Activated T-cell treated with anti-CD3 and anti-CD28 coated beads for 24 hours (primary cell): ENCODE measurements around the gene ZNF497.

ENCODE experiments used
- DNase-seq: peaks from one replicate; pipeline ENCODE4 v3.0.0-alpha.2; 2020; ENCODE audit warnings: low read depth

ZNF497 gene

DNA sequence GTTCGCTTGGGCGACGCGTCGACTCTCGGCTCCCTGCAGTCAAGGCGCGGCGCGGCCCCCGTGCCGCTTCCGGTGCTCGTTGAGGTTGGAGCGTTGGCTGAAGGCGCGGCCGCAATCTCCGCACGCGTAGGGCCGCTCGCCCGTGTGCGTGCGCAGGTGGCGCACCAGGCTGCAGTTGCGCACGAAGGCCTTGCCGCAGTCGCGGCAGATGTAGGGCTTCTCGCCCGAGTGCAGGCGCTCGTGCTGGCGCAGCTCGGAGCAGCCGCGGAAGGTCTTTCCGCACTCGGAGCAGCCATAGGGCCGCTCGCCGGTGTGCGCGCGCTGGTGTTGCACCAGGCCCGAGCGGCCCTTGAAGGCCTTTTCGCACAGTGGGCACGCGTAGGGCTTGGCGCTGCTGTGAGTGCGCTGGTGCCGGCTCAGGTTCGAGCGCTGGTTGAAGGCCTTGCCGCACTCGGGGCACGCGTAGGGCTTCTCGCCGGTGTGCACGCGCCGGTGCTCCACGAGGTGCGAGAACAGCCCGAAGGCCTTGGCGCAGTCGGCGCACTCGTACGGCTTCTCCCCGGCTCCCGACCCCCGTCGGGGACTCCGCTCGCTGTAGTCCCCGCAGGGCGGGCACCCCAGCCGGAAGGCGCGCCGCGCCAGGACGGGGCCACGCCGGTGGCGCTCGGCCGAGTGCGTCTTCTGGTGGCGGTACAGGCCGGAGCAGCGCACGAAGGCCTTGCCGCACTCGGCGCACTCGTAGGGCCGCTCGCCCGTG lies 5.3 kb upstream of the ZNF497 start:
- DNase-seq: no peak

DNA sequence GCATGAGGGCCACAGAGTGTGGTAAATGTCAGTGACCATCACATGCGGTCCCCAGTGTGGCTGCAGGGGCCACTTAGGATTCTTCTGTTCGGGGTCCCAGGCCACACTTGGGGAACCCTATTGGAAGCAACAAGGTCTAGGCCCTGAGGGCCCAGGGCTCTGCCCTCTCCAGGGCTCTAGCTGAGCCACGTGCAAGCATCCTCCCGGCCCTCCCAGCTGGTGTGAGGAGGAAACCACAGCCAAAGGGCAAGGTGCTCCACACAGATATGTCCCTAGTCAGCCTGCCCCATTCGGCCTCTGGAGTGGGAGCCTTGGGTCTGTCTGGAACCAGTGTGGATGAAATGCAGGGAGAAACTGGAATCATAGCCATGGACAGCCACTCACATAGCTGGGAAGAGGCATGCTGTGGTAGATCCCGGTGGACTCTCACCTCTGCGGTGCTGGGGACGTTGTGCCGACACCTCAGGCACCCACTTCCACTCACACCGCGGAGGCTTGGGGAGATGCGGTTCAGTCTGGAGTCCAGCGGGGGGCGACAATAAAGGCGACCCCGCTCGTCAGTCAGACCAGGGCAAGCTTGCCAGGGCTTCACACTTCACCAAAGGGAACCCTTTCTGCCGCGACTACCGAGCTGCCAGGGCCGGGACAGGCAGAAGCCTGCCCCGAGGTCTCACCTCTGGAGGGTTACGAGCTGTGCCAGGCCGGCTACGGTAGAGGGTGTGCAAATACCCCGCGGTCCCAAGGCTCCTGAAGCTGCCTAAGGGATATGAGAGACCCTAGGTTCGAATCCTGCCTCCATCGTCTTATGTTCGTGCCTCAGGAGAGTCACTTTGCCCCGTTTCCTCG lies 4.3 kb upstream of the ZNF497 start:
- no peak for DNase-seq

DNA sequence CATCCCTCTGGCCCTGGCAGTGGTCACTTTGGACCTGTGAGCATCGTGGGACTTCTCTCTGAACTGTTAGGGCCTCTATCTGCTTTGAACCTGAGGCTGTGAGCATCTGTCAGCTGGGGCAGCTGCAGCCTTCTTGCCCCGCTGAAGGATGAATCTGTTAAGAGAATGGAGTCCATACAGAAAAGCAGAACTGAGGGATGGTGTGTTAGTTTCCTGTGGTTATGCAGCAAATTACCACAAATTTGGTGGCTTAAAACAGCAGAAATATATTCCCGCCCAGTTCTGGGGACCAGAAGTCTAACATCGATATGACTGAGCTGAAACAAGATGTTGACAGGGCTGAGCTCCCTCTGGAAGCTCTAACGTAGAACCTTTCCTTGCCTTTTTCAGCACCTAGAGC lies 1.6 kb upstream of the ZNF497 start:
- no peak for DNase-seq

DNA sequence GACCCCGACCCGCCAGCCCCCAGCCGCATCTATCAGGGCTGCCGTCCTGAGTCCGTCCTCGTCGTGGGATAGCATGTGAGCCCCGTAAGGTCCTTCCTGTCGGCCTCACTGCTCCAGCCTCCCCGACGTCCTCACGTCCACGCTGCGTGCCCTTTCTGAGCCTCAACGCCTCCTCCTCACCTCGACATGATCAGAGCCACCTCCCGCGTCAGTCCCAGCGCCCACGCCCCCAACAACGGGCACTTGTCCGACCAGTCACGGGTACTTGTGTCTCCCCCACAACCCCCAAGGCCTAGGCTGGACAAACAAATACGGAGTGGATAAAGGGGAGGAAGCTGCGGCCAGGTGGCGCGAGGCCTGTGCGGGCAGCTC lies 665 bp downstream of the ZNF497 start:
- DNase-seq: peak; percentile 27

DNA sequence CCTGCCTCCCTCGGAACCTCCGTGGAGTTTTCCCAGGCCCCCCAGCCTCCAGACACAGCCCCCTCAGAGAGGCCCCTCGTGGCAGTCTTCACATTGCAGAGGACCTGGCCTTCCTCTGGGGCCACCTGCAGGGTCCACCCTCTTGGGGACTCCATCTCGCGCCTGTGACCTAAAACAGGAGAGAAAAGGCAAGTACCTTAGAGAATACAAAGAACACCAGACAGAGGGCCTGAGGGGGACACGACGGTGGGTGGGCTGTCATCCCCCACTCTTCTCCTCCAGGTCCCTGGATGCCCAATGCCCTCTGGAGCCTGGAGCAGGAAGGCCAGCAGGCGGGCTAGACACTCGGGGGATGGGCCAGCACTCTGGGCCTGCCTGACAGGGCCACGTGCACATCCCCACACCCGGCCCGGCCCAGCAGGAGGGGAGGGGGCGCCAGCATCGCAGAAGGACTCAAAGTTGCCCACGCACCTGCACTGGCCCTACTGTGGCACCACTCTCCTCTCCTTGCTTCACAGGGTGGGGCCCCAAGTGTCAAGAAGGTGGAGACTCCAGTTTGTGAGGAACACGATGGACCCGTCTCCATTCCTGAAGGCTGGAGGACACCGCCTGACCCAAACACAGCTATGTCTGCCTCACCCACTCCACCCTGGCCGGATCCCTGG lies 4.9 kb downstream of the ZNF497 start:
- no peak for DNase-seq

DNA sequence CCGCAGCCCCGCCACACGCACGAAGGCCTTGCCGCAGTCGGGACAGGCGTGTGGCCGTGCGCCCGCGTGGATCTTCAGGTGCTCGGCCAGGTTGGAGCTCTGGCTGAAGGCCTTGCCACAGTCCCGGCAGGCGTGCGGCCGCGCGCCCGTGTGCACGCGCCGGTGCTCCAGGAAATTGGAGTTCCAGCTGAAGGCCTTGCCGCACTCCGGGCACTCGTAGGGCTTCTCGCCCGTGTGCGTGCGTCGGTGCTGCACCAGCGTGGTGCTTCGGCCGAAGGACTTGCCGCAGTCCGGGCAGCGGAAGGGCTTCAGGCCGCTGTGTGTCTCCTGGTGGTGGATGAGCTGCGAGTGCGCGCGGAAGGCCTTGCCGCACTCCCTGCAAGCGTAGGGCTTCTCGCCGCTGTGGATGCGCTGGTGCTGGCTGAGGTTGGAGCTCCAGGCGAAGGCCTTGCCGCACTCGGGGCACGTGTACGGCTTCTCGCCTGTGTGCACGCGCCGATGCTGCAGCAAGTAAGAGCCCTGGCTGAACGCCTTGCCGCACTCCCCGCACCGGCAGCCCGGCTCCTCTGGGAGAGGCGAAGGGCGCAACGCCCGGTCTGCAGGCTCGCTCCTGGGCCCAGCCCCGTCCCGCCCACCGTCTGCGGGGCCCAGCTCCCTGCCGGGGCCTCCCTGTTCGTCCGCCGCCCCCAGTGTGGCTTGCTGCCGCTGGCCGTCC lies 5.6 kb downstream of the ZNF497 start:
- DNase-seq: no peak

DNA sequence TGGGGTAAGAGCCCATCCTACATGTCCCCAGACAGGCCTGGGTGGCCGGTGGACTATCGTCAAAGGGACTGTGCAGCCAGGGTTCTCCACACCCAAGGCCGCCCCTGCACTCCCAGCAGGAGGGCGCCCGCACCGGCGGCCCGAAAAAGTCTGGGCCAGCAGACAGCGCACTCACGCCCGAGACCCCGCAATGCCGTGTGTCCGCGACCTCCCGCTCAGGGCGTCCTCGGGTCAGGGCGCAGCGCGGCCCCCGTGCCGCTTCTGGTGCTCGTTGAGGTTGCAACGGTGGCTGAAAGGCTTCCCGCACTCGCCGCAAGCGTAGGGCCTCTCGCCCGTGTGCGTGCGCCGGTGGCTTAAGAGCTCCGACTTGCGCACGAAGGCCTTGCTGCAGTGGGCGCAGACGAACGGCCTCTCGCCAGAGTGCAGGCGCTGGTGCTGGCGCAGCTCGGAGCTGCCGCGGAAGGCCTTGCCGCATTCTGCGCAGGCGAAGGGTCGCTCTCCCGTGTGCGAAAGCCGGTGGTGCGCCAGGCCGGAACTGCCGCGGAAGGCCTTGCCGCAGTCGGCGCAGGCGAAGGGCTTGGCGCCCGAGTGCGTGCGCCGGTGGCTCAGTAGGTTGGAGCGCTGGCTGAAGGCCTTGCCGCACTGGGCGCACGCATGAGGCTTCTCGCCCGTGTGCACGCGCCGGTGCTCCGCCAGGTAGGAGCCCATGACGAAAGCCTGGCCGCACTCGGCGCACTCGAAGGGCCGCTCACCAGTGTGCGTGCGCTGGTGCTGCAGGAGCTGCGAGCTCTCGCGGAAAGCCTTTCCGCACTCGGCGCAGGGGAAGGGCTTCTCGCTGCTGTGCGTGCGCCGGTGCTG lies 6.4 kb downstream of the ZNF497 start:
- DNase-seq: peak; percentile 16

DNA sequence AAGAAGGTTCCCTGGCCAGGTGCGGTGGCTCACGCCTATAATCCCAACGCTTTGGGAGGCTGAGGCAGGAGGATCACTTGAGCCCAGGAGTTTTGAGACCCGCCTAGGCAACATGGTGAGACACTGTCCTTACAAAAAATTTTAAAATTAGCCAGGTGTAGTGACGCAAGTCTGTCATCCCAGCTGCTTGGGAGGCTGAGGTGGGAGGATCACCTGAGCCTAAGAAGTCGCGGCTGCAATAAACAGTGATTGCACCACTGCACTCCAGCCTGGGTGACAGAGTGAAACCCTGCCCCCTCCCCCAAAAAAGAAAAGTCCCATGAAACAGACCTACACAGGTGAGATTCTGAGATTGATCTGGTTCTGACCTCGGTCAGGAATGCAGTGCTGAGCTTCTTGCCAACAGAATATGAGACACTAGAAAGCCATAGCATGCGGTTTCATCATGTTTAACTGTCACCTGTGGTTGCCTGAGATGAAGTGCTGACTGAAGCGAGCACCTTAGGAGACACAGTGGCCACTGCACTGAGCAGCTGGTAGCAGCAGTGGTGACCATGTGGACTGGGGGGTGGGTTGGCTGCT lies 7.2 kb downstream of the ZNF497 start:
- DNase-seq: no peak

DNA sequence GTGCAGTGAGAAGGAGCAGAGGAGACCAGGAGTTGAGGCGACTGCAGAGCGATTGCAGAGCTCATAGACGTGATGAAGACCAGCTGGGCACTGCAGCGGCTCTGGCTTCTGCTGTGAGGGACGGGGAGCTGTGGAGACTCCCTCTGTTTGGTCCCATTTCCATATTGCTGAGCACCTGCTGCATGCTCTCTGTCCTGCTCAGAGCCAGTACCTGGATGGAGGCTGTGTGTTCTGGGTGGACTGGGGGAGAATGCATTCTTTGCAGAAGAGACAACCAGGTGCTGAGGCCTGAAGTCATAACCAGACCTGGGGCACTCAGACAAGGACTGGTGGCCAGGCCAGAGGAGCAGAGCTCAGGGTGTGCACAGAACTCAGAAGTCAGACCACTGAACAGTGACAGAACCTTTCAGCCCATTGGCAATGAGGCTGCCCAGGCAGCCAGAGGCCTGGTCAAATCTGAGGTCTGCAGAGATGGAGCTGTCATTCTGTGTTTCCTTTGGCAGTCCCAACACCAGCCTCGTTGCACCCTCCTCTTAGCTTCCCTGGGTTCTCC lies 8.0 kb downstream of the ZNF497 start:
- DNase-seq: no peak

DNA sequence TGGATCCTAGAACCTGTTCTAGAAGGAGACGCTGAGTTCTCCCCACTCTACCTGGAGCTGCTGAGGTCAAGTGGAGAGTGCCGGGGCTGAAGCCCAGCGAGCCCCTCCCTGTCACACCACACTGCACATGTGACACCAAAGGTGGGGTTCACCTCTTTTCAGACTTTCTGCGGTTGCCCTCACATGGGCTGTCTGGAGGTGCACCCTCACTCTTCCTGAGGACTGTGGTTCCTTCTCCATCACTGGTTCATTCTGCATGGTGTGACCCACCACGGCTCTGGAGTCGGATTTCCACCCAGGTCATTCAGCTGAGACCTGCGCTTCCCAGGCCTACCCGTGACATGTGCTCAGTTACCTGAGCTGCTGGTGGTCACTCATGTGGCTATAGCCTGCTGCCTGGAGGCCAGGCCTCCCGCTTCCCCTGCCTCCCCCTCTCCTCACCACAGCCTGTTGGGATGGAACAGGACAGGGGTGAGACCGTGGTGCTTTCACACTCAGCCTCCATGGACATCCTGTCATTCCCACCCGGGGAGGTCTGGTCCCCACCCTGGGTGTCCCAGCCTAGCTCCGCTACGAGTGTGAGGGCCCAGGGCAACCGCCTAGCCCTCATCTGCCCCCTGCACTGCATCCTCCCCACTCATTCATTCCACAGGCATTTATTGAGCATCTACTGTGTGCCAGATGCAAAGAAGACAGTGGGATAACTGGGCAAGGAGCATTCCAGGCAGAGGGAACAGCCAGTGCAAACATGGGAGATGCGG lies 8.7 kb downstream of the ZNF497 start:
- no peak for DNase-seq

DNA sequence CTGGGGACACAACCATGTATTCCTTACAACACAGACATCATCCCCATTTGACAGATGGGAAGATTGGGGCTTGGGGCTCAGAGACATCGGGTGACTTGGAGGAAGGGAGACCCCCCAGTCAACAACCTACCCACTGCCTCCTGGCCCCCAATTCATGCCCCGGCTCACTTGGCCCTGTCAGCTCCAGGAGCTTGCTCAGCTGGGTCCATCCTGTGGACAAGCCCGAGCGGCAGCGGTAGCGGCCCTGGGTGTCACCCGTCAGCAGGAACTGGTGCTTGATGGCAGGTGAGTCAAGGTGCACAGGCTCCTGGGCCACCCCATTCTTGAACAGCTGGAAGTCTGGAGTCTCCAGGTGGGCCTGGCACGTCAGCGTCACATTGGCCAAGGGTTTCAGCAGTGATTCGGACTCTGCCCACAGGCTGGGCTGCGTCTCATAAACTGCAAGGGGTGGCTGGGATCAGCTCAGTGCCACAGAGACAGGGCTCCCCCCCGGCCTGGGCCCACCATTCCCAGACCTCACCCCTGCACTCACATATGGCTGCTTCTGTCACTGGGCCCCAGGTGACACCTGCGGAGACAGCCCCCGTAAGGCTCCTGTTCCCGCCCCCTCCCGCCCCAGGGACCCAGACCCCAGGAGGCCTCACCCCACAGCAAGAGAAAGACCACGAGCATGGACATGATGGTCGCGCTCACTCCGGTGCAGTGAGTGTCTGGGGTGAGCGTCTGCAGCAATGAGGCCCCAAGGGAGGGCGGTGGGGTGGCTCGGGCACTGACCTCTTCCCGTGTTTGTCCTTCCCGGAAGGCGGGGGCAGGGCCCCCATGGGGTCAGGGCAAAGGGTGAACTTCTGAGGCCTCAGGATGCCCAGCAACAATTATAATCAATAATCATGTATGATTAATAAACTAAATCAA lies 9.5 kb downstream of the ZNF497 start, which contains the start of gene A1BG:
TSS of gene A1BG (minus strand) at position 733 of the 912 bp plus-strand sequence. CDS start at position 678, 55 bp downstream.
- no peak for DNase-seq

DNA sequence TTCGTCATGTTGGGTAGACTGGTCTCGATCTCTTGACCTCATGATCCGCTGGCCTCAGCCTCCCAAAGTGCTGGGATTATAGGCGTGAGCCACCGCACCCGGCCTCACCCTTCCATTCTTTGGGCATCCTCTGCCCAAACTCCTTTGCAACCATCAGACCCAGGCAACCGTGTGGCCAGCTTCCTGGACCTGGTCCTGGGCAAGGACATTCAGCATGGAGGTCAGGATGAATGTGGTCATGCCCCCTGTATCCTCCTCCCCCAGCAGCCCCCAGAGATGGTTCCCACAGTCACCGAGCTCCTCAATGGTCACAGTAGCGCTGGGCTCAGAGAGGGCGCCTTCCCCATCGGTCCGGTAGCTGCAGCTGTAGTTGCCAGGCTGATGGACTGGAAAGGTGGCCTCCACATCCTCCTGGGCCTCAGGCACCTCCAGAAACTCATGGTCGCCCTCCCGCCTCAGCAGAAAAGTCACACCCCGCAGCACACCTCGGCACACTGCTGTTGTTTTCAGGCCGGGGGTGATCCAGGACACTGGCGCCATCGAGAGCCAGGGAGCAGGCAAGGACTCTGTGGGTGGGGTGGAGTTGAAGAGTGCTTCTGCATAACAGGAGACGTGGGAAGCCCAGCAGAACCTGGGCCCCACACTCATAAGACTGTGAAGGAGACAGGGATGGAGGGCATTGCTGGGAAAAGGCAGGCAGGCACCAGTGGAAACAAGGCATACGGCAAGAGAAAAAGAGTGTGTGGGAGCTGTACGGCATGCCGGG lies 10.4 kb downstream of the ZNF497 start:
- DNase-seq: no peak

DNA sequence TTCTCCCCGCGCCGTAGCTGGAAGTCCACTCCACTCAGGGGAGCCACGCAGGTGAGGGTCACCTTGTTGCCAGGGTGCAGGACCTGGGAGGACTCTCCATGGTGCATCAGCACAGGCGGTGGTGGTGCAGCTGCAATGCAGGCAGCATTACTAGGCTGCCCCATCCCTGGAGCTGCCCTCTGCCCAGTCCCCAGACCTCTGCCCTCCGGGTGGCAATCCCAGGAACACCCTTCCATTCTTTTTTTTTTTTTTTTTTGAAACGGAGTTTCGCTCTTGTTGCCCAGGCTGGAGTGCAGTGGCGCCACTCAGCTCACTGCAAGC lies 11.0 kb downstream of the ZNF497 start:
- no peak for DNase-seq

DNA sequence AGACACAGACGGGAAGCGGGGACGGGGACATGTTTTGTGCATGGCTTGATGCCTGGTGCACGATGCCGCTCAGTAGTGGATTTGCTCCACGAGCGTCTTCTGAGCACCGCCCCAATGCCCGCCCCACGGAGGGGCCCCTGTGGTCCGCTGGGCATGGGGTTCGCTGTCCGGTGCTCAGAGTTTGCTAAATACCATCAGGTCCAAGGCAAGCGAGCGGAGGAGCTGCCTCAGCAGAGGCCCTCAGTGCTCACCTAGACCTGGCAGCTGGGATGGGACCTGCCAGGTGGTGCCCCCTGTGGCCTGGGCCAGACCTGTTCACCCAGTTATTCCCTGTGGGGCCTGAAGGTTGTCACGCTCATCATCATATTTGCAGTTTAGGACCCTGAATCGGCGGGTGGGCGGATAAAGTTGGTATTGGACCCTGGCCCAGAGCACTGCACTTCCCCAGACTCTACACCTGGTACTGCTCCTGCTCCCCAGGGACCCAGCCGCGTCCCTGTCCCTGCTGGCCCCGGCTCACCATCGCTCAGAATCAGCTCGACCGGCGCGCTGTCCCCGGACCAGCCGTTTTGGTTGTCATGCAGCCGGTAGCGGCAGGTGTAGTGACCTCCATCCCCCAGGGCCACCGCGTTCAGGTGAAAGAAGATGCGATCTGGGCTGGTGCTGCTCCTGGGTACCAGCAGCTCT lies 11.5 kb downstream of the ZNF497 start:
- no peak for DNase-seq

DNA sequence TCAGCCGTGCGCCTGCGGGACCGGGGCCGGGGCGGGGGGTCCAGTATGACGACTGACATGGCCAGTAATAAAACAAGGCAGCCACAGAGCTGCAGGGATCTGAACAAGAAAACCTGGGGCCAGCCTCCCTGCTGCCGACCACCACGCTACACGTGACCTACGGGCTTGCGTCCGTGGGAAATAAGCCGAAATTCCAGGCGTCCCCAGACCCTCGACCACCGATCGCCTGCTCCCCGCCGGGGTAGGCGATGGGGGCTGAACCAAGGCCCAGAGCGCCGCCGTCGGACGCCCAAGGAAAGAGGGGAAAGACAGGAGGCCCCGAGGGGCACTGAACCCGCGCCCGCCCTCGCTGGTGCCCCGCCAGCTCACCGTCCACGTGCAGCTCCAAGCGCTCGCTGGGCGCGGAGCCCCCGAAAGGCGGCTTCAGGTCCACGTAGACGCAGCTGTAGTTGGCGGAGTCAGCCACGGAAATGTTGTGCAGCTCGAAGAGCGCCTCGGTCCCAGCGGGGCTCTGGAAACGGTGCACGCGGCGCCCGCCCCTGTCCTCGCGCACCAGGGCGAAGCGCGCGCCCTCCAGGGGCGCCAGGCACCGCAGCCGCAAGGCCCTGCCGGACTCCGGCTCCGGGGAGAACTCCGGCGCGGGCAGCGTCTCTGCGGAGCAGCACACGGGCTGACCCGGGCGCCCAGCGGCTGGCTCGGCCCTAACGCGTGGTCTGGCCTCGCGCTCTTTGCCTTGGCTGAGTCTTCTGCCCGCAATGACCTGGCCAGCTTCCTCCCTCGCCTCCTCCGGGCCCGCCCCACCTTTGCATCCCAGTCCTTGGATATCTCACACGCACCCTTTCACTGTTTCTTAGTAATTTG lies 12.3 kb downstream of the ZNF497 start:
- no peak for DNase-seq

DNA sequence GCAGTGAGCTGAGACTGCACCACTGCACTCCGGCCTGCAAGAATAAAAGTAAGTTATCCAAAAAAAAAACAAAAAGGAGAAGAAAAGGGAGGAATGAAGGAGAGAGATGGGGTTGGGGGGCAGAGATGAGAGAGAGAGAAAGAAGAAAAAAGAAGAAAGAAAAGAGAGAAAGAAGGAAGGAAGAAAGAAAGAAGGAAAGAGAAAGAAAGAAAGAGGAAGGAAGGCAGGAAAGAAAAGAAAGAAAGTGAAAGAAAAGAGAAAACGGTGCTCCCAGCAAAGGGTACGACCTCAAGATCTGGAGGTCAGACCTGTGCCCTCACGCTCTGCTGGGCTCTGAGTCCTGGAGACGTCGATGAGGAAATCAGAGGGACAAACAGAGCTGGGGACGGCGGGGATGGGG lies 13.0 kb downstream of the ZNF497 start:
- DNase-seq: no peak
